Measurements from ENCODE around the gene DLX5.

DLX5 gene

DNA sequence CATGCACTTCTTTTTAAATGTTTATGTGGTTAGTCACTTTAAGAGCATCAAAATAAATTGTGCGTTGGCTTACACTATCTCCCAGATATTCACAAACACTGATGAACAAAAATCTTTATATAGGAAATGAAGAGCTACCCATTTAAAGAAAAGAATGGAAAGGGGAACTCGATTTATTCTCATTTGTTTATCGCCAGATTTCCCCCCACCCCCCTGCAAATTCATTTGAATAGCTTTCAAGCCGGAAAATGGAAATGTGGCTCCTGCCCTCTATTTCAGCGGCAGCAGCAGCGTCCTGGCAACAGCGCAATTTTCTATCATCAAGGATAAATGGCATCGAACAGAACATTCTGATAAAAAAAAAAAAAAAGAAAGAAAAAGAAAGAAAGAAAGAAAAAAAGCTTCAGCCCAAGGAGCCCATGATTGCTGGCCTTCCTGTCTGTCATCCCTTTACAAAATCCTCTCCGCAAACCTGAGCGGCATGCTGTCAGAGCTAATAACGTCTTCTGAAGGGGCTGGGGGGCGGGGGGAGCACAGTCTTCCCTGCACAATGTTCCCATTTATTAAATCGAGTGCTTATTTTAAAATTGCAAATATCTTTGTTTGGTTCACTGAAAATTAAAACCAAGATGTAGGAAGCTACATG is 33.0 kb downstream of the DLX5 start:
- DNase-seq (ENCODE audit: low read depth in 2 of 2) = no peak

DNA sequence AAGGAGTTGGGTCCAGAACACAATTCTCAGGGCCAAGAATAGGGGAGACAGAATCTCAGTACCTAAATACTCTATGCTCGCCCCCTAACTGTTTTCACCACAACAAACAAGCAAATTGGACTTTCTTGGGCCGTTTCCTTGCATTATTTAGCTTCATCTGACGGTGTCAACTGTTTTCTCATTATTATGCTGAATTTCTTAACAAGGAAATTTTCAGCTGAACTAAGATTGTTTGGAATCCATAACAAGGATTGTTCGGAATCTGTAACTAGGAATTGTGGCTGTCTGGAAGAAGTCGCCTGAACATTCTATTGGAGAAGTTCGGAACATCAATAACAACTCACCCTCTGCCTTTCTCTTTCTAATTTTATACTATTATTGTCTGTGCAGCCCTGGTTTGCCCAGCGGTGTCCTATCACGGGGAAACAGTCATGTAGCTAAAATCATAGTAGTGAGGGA is 34.7 kb downstream of the DLX5 start:
- DNase-seq (ENCODE audit: low read depth in 2 of 2) = no peak

GRCh38 chr7:96989241-96989858 is 35.3 kb downstream of the DLX5 start:
- DNase-seq (ENCODE audit: low read depth in 2 of 2) = no peak

DNA sequence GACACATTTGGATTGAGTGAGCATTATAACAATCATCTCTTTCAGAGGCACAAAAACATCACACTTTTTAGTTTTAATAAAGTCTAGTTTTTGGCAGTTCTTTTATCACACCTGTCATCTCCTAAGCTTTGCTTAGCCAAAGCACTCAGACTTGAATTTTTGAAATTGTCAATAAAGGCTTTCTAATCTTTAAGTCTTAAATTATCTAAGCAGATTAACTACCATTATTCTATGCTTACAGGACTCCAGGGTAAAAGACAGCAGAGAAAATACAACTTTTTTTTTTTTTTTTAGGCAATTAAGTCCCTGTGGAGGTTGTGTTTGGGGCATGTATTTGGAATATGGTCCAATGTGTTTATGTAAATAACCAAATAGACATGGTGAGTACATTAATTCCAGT is 36.9 kb downstream of the DLX5 start:
- DNase-seq (ENCODE audit: low read depth in 2 of 2) = no peak

GRCh38 chr7:96986901-96987300 is 37.7 kb downstream of the DLX5 start:
- no peak for DNase-seq (ENCODE audit: low read depth in 2 of 2)

GRCh38 chr7:96985992-96986391 is 38.6 kb downstream of the DLX5 start:
- DNase-seq (ENCODE audit: low read depth in 2 of 2) = no peak

DNA sequence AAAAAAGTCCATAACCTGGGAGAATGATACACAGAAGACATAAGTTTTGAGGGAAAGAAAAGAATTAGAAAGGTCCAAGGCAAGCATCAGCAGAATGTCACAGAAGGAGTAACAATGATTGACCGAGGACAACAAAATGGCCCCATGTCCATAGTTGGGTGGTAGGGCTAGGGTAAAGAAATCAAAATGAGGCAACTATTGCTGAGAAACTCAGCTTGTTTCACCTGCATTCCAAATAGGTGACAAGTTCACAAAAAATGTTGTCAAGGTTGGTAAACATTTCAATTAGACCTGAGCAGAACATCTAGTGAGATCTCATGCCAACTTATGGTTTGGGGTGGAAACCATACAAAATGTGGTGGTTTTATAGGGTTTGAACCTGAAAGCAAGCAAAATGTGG is 42.0 kb downstream of the DLX5 start:
- no peak for DNase-seq (ENCODE audit: low read depth in 2 of 2)

- DNase-seq (ENCODE audit: low read depth in 2 of 2) = no peak
These were observed 44.9 kb downstream of the DLX5 start for GRCh38 chr7:96979551-96980276.

DNA sequence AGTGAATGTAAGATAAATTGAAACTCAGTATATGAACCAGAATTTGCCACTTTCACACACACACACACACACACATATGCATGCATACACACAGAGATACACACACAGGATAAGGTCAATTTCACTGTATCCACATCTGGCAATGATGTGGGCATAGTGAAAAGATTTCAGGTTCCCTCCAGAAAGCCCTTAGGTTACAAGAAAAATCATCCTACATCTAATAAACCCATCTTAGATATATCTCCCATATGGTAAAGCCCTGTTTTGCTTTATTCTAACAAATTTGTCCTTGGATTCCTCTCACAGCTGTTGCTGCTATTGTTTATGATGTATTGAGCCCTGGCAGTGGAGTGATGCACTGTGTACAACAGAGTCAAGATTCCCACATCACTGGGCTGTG is 47.2 kb downstream of the DLX5 start:
- DNase-seq (ENCODE audit: low read depth in 2 of 2) = no peak

DNA sequence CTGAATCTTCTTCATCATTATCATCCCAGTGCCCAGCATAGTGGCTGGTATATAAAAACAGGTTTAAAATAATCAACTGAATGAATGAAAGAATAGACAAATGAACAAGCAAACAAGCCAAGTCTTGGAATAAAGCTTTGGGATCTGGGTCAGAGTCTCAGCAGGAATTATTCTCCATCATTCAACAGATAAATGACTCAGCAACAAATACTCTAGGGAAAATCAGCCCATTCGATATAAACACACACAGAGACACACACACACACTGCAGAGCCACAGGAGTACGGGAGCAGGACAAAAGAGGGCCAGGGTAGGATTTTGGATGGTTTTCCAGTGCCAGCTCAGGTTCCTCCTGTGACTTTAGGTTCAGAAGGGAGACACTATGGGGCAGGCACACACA is 48.5 kb downstream of the DLX5 start:
- no peak for DNase-seq (ENCODE audit: low read depth in 2 of 2)

- no peak for DNase-seq (ENCODE audit: low read depth in 2 of 2)
These were observed 50.6 kb downstream of the DLX5 start for GRCh38 chr7:96973986-96974385.

- DNase-seq (ENCODE audit: low read depth in 2 of 2) = no peak
These were observed 53.9 kb downstream of the DLX5 start for GRCh38 chr7:96970739-96971138.
